Measurements from ENCODE around the gene TCF19.

DNA sequence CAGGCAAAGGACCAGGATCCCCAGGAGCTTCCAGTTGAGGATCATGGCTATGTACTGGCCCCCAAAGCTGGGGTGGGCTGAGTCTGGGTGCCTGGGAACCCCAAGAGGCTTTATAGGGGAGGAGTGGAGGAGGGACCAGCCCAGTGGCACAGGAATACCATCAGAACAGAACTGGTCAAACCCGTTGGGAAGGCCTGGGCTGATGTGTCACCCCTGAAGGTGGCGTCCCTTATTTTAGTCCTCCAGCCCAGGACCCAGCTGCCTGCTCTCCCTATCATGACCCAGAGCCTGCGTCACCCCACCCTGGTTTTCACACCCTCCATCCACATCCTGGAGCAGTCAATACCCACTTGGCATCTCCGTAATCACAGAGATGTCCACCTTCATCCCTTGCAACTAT lies 19.4 kb upstream of the TCF19 start, which contains the start of gene PSORS1C2:
- no peak for TF ChIP-seq POLR2A (IDR thresholded peaks at IDR 0.05)
- TF ChIP-seq, protein P1, sequence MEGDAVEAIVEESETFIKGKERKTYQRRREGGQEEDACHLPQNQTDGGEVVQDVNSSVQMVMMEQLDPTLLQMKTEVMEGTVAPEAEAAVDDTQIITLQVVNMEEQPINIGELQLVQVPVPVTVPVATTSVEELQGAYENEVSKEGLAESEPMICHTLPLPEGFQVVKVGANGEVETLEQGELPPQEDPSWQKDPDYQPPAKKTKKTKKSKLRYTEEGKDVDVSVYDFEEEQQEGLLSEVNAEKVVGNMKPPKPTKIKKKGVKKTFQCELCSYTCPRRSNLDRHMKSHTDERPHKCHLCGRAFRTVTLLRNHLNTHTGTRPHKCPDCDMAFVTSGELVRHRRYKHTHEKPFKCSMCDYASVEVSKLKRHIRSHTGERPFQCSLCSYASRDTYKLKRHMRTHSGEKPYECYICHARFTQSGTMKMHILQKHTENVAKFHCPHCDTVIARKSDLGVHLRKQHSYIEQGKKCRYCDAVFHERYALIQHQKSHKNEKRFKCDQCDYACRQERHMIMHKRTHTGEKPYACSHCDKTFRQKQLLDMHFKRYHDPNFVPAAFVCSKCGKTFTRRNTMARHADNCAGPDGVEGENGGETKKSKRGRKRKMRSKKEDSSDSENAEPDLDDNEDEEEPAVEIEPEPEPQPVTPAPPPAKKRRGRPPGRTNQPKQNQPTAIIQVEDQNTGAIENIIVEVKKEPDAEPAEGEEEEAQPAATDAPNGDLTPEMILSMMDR (IDR thresholded peaks at IDR 0.05 in 4 of 5, conservative IDR thresholded peaks at IDR 0.05 in 1 of 5): no peak
